GM12891 (cell line): ENCODE measurements around the gene TMEM37.

Experiments used
- DNase-seq: peaks from one replicate; pipeline ENCODE4 v3.0.0; 2011; ENCODE audit warnings: low spot score; ENCODE audit not compliant: insufficient read length
- FAIRE-seq: peaks from 2 replicates; lab custom pipeline; 2011; peaks lifted over from hg19 to GRCh38; lab: Jason Lieb, UNC
- PAX5 ChIP-seq: IDR thresholded peaks from 2 replicates; pipeline ENCODE4 v1.6.1; 2011; ENCODE audit warnings: low read length, moderate library complexity, mild to moderate bottlenecking; ENCODE audit not compliant: insufficient read depth, severe bottlenecking
- POLR2A ChIP-seq: IDR thresholded peaks from 2 replicates; pipeline ENCODE4 v1.6.1; 2011; ENCODE audit warnings: low read depth, low read length, control low read depth
- POLR2AphosphoS5 ChIP-seq: IDR thresholded peaks from 2 replicates; pipeline ENCODE4 v1.6.1; 2011; ENCODE audit warnings: low read depth, low read length, control low read depth
- POU2F2 ChIP-seq: IDR thresholded peaks from 2 replicates; pipeline ENCODE4 v1.6.1; 2011; ENCODE audit warnings: low read depth, mild to moderate bottlenecking, control low read depth, low read length, moderate library complexity
- SPI1 ChIP-seq: IDR thresholded peaks from 2 replicates; pipeline ENCODE4 v1.6.1; 2011; ENCODE audit warnings: low read depth, low read length, control low read depth
- TAF1 ChIP-seq: IDR thresholded peaks from 2 replicates; pipeline ENCODE4 v1.6.1; 2011; ENCODE audit warnings: low read depth, low read length, control low read depth

The TMEM37 gene

DNA sequence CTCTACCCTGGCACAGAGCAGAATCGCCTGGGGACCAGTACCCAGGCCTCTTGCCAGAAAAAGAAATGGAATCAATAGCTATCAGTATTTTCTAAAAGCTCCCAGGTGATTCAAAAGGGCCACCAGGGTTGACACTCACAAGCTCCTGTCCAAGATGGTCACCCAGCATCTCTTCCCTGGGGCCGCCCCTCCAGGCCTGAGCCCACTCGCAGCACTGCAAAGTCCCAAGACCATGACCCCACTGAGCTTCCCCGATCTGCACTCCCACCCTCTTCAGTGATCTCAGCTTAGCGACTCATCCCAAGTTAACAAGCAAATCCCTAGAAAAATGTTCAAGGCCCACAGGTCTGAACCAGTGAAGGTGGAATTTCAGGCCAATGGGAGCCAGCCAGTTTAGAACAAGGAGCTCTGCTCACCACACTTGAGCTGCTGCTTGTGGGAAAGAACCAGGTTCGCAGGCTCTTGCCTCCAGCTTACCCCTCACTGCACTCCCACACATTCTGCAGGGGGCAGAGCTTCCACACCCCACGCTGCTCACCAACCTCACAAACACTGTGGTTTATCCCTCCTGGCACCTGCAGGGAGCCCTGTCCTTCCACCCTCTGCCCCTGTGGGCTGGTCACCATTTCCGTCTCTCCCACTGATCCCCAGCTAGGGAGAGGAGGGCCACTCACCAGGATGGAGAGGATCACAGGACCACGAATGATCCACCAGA, 19.8 kb downstream of the TMEM37 start:
- no peak for FAIRE-seq
- TF ChIP-seq POLR2A (no peak), TAF1 (no peak), POLR2AphosphoS5 (no peak), POU2F2 (no peak), PAX5 (no peak), SPI1 (no peak)

DNA sequence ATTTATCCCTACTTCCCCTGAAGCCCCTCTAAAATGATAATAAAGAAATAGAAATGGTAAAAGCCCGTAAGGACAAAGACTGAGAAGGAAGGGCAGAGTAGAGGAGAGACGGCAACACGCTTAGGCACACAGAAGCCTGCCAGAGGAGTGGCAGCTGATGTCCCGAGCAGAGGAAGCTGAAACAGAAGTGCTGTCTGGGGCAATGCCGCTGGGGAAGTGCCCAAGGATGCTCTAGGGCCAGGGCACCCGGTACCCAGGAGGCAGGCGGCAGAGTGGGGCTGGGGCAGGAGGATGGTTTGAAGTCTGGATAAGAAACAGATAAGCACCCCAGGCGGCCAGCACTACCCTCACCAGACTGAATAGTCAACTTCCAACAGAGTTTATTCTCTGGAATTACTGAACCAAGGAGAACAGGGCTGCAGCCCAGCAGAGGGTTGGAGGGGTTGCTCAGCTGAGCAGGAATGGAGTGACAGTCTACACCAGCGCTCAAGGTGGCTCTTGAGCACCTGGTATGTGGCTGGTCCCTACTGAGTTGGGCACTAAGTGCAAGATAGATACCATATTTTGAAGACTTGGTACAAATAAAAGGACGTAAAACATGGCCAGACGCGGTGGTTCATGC, 22.4 kb downstream of the TMEM37 start:
- no peak for TF ChIP-seq PAX5
- TF ChIP-seq SPI1 = no peak
- TF ChIP-seq POLR2A = no peak
- TF ChIP-seq POLR2AphosphoS5 = no peak
- TF ChIP-seq TAF1 = no peak
- no peak for TF ChIP-seq POU2F2

More for the DNA sequence above, 19.8 kb downstream of the TMEM37 start:
- DNase-seq = no peak

DNA sequence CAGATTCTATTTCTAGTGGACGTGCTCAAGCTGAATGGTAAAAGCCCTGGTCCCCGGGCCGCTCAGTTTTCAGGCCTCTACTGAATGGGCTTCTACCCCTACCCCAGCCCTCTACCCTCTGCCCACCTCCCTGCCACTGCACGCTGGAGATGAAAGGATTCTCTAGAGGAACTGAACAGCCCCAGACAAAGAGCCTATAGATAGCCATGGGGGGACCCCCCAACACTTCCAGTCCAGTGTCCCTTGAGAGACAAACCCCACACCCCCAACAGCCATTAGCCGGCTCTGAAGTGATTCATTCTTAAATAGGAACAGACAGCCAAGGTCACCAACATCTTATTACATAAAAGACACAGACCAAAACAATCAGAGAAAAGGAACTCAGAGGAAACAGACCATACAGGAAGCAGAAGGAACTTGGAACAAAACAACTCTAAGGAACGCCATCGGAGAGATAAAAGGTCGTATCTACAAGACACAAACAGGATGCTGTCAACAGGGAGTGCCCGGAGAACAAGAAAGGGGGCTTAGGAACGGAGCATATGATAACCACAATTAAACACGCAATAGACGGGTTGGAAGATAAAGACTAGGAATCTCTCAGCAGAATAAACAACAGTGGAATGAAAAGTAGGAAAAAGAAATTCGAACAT, 23.5 kb downstream of the TMEM37 start:
- DNase-seq (no peak), FAIRE-seq (no peak)
- TF ChIP-seq POU2F2 (no peak), SPI1 (no peak), POLR2A (no peak), POLR2AphosphoS5 (no peak)

More for the DNA sequence above, 22.4 kb downstream of the TMEM37 start:
- FAIRE-seq = no peak
- DNase-seq = no peak

DNA sequence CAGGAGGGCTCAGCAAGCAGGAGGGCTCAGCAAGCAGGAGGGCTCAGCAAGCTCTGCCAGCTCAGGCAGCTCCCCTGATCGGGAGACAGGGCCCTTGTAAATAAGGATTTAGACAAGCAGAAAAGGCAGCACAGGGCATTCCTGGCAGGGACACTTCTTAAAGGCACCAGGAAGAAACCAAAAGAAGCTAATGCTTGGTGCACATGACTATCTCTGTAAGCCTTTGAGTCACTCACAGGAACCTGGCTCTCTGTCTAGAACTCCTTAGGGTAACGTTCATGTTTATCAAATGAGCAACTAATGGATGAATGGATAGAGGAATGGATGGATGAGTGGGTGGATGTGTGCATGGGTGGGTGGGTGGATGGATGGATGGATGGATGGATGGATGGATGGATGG, 28.4 kb downstream of the TMEM37 start:
- DNase-seq (no peak), FAIRE-seq (no peak)
- TF ChIP-seq TAF1 (no peak), SPI1 (no peak)

GRCh38 chr2:119461811-119462210, 30.2 kb downstream of the TMEM37 start:
- FAIRE-seq = no peak
- DNase-seq = no peak
- no peak for TF ChIP-seq SPI1
- no peak for TF ChIP-seq PAX5
- no peak for TF ChIP-seq POU2F2
- TF ChIP-seq TAF1 = no peak
- no peak for TF ChIP-seq POLR2AphosphoS5
- no peak for TF ChIP-seq POLR2A

GRCh38 chr2:119462574-119462973, 30.9 kb downstream of the TMEM37 start:
- FAIRE-seq (no peak), DNase-seq (no peak)
- no peak for TF ChIP-seq TAF1
- TF ChIP-seq POLR2AphosphoS5 = no peak

DNA sequence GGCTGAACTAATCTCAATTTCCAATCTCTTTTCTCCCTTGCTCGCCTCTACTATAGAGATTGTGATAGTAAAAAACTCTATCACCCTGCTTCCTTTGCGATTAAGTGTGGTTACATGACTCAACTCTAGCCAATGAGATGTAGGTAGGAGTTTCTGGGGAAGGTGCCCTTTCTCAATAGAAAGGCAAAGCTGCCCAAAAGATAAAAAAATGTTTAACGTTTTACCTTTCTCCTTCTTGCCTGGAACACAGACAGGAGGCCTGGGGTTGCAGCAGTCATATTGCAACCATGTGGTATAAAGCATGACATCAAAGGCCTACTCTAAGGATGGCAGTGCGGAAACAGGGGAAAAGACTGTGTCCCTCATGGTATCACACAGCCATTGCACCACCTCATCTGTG, 31.5 kb downstream of the TMEM37 start:
- FAIRE-seq (no peak), DNase-seq (no peak)
- no peak for TF ChIP-seq POLR2AphosphoS5
- no peak for TF ChIP-seq TAF1
- TF ChIP-seq POU2F2 = no peak
- TF ChIP-seq POLR2A = no peak
- no peak for TF ChIP-seq SPI1
- no peak for TF ChIP-seq PAX5

- DNase-seq (no peak), FAIRE-seq (no peak)
- TF ChIP-seq SPI1 = no peak
- TF ChIP-seq PAX5 = no peak
- TF ChIP-seq POU2F2 = no peak
- TF ChIP-seq POLR2AphosphoS5 = no peak
- TF ChIP-seq TAF1 = no peak
- TF ChIP-seq POLR2A = no peak
These were observed 32.3 kb downstream of the TMEM37 start for GRCh38 chr2:119463990-119464389.

DNA sequence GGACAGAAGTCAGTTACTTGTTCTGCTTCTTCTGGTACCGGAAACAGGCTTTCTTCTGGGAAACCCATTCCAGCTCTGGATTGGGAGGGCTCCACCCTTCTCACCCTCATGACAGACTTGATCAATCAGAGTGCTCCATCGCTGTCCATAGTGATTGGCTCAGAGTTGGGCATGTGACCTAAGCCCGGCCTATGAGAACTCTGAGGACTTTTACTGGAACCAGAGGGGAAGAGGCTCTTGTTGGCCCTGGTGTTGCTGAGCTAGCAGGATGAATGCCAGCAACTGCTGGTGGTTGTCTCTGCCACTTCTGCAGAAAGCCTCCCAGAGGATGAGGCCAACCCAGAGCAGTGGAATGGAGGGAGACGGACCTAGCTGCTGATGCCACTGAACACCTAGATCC, 33.3 kb downstream of the TMEM37 start:
- no peak for DNase-seq
- FAIRE-seq = no peak
- TF ChIP-seq PAX5 = no peak
- no peak for TF ChIP-seq POU2F2
- no peak for TF ChIP-seq POLR2A
- no peak for TF ChIP-seq POLR2AphosphoS5
- no peak for TF ChIP-seq TAF1
- no peak for TF ChIP-seq SPI1
